Measurements from ENCODE around the gene ANAPC5. TPM values are rescaled to one million over a fixed set of nuclear protein-coding genes. Genes with fewer than 3 reads are reported as not detected.

Gene ANAPC5
- total RNA-seq, 2 donors from 2014 or later, result 78.0 to 110 TPM

- no peaks in the 10 kb centered on the region for H3K36me3 ChIP-seq
These were observed 78.0 kb downstream of the ANAPC5 start for GRCh38 chr12:121274036-121274763.

GRCh38 chr12:121273364-121273896 is 78.8 kb downstream of the ANAPC5 start:
- 92% methylated on average over 14 of the region's 14 CpGs for WGBS
- no peak for DNase-seq (ENCODE audit: low spot score)
- H3K4me1 ChIP-seq (replicated peaks), result no peaks in the 10 kb centered on the region
- no peak overlapping the region for H3K27ac ChIP-seq
- H3K36me3 ChIP-seq, result no peaks in the 10 kb centered on the region
- TF ChIP-seq POLR2A (IDR thresholded peaks at IDR 0.05) (no peak), CTCF (IDR thresholded peaks at IDR 0.05) (no peak), POLR2AphosphoS5 (IDR thresholded peaks at IDR 0.05) (no peak)
- H3K27me3 ChIP-seq (replicated peaks; ENCODE audit: insufficient read depth), result no peaks in the 10 kb centered on the region
- no peak overlapping the region for H3K4me3 ChIP-seq
- no peaks in the 10 kb centered on the region for H3K9me3 ChIP-seq
- intact Hi-C loops (cut with DNase I), result no loop called here

More at GRCh38 chr12:121274036-121274763, 78.0 kb downstream of the ANAPC5 start:
- no peaks in the 10 kb centered on the region for H3K4me1 ChIP-seq (replicated peaks)
- no peak for DNase-seq (ENCODE audit: low spot score)
- no peak overlapping the region for H3K4me3 ChIP-seq
- no peak for TF ChIP-seq POLR2AphosphoS5 (IDR thresholded peaks at IDR 0.05)
- no peak for TF ChIP-seq CTCF (IDR thresholded peaks at IDR 0.05)
- no peak for TF ChIP-seq POLR2A (IDR thresholded peaks at IDR 0.05)
- no peaks in the 10 kb centered on the region for H3K27me3 ChIP-seq (replicated peaks; ENCODE audit: insufficient read depth)
- intact Hi-C loops (cut with DNase I), result no loop called here
- no peaks in the 10 kb centered on the region for H3K9me3 ChIP-seq
- H3K27ac ChIP-seq, result no peak overlapping the region
- 94% methylated on average over 24 of the region's 35 CpGs for WGBS

GRCh38 chr12:121267822-121268221 is 84.4 kb downstream of the ANAPC5 start:
- H3K27ac ChIP-seq, result no peak overlapping the region
- WGBS, result 100% methylated on average over 1 of the region's 1 CpG
- H3K4me1 ChIP-seq (replicated peaks), result no peaks in the 10 kb centered on the region
- no peaks in the 10 kb centered on the region for H3K27me3 ChIP-seq (replicated peaks; ENCODE audit: insufficient read depth)
- no peak for TF ChIP-seq POLR2A (IDR thresholded peaks at IDR 0.05)
- TF ChIP-seq CTCF (IDR thresholded peaks at IDR 0.05), result no peak
- no peak for TF ChIP-seq POLR2AphosphoS5 (IDR thresholded peaks at IDR 0.05)
- H3K4me3 ChIP-seq, result no peak overlapping the region
- intact Hi-C loops (cut with DNase I), result no loop called here
- no peaks in the 10 kb centered on the region for H3K9me3 ChIP-seq
- DNase-seq (ENCODE audit: low spot score), result no peak
- no peaks in the 10 kb centered on the region for H3K36me3 ChIP-seq

- no peak overlapping the region for H3K4me3 ChIP-seq
- H3K27me3 ChIP-seq (replicated peaks; ENCODE audit: insufficient read depth), result no peaks in the 10 kb centered on the region
- DNase-seq (ENCODE audit: low spot score), result no peak
- H3K9me3 ChIP-seq, result no peaks in the 10 kb centered on the region
- no peaks in the 10 kb centered on the region for H3K4me1 ChIP-seq (replicated peaks)
- TF ChIP-seq POLR2A (IDR thresholded peaks at IDR 0.05), result no peak
- no peak for TF ChIP-seq POLR2AphosphoS5 (IDR thresholded peaks at IDR 0.05)
- intact Hi-C loops (cut with DNase I), result no loop called here
- no peak overlapping the region for H3K27ac ChIP-seq
- peaks cover 0 to 4% of the 10 kb centered on the region in 2 donors for H3K36me3 ChIP-seq
- WGBS, result 89% methylated on average over 10 of the region's 10 CpGs
These were observed 87.2 kb downstream of the ANAPC5 start for GRCh38 chr12:121264951-121265515.

GRCh38 chr12:121264135-121264534 is 88.1 kb downstream of the ANAPC5 start:
- WGBS, result 89% methylated on average over 8 of the region's 8 CpGs
- TF ChIP-seq CTCF (IDR thresholded peaks at IDR 0.05) (no peak), POLR2A (IDR thresholded peaks at IDR 0.05) (no peak), POLR2AphosphoS5 (IDR thresholded peaks at IDR 0.05) (no peak)
- intact Hi-C loops (cut with DNase I), result no loop called here
- Histone ChIP-seq H3K4me3 (no peak overlapping the region), H3K36me3 (peaks cover 0 to 6% of the 10 kb centered on the region in 2 donors), H3K27ac (no peak overlapping the region), H3K27me3 (replicated peaks; ENCODE audit: insufficient read depth) (no peaks in the 10 kb centered on the region), H3K4me1 (replicated peaks) (no peaks in the 10 kb centered on the region), H3K9me3 (no peaks in the 10 kb centered on the region)
- DNase-seq (ENCODE audit: low spot score), result no peak

All from prostate gland (tissue), 2 donors.